Neural cell (in vitro differentiated cells): ENCODE data around the gene LDLRAD3. TPM values are rescaled to one million over a fixed set of nuclear protein-coding genes. Genes with fewer than 3 reads are reported as not detected.

Source experiments
- H2AFZ ChIP-seq: fragments of 200-600, 300-800 bp; sonication (generic), shearing (Covaris generic); 2 replicates; pipeline ENCODE4 v1.6.0; 2014; ENCODE audit warnings: low read depth, mild to moderate bottlenecking, antibody characterized with exemption, low read length, moderate library complexity
- H3F3A ChIP-seq: fragments of 200-600 bp; shearing (Covaris generic); 2 replicates; pipeline ENCODE4 v1.6.1; 2016; ENCODE audit warnings: mild to moderate bottlenecking, moderate library complexity, mixed read lengths, antibody characterized with exemption, low read length; ENCODE audit not compliant: insufficient read depth, poor library complexity, severe bottlenecking
- H3K27ac ChIP-seq: fragments of 200-600, 300-800 bp; sonication (generic), shearing (Covaris generic); 2 replicates; pipeline ENCODE4 v1.5.1; 2014; ENCODE audit warnings: mild to moderate bottlenecking, low read length, moderate library complexity
- H3K27me3 ChIP-seq: fragments of 300-800, 200-600 bp; sonication (generic), shearing (Covaris generic); 2 replicates; pipeline ENCODE4 v1.6.0; 2014; ENCODE audit warnings: mild to moderate bottlenecking, low read depth, low read length, moderate library complexity; ENCODE audit not compliant: insufficient read depth
- H3K36me3 ChIP-seq: fragments of 300-800, 200-600 bp; sonication (generic), shearing (Covaris generic); 2 replicates; pipeline ENCODE4 v1.5.1; 2014; ENCODE audit warnings: mild to moderate bottlenecking, antibody characterized with exemption, low read length, moderate library complexity; ENCODE audit not compliant: insufficient read depth
- H3K4me2 ChIP-seq: fragments of 300-800, 200-600 bp; sonication (generic), shearing (Covaris generic); 2 replicates; pipeline ENCODE4 v1.6.0; 2014; ENCODE audit warnings: mild to moderate bottlenecking, low read length
- H3K4me3 ChIP-seq: fragments of 300-800, 200-600 bp; sonication (generic), shearing (Covaris generic); 2 replicates; pipeline ENCODE4 v1.5.1; 2014; ENCODE audit warnings: mild to moderate bottlenecking, low read length, moderate library complexity
- H3K79me2 ChIP-seq: fragments of 200-600 bp; shearing (Covaris generic); replicated peaks from 2 replicates; pipeline ENCODE4 v1.6.0; 2014; ENCODE audit warnings: mild to moderate bottlenecking, low read length, moderate library complexity; ENCODE audit not compliant: insufficient read depth
- H3K9ac ChIP-seq: fragments of 300-800, 200-600 bp; sonication (generic), shearing (Covaris generic); 2 replicates; pipeline ENCODE4 v1.6.1; 2016; ENCODE audit warnings: mild to moderate bottlenecking, low read length, mixed read lengths
- H3K9me2 ChIP-seq: fragments of 200-600 bp; shearing (Covaris generic); 2 replicates; pipeline ENCODE4 v1.6.1; 2016; ENCODE audit warnings: mild to moderate bottlenecking, low read length, mixed read lengths; ENCODE audit not compliant: insufficient read depth
- H3K9me3 ChIP-seq: fragments of 200-600, 300-800 bp; sonication (generic), shearing (Covaris generic); 2 replicates; pipeline ENCODE4 v1.6.1; 2016; ENCODE audit warnings: mild to moderate bottlenecking, mixed run types, low read length, moderate library complexity, mixed read lengths
- H4K20me1 ChIP-seq: fragments of 200-600 bp; shearing (Covaris generic); 2 replicates; pipeline ENCODE4 v1.6.1; 2016; ENCODE audit warnings: mild to moderate bottlenecking, mixed run types; ENCODE audit not compliant: insufficient read depth
- EP300 ChIP-seq: fragments of 450-650 bp; conservative IDR thresholded peaks from 2 replicates; pipeline ENCODE4 v1.6.1; 2014; ENCODE audit warnings: antibody characterized with exemption, mild to moderate bottlenecking, moderate library complexity; ENCODE audit not compliant: poor library complexity, severe bottlenecking
- EZH2 ChIP-seq: fragments of 200-600, 300-800 bp; shearing (Covaris generic), sonication (generic); IDR thresholded peaks from 2 replicates; pipeline ENCODE4 v1.6.1; 2014; ENCODE audit warnings: antibody characterized with exemption, low read length, borderline replicate concordance, mild to moderate bottlenecking; ENCODE audit not compliant: insufficient read depth, poor library complexity, severe bottlenecking
- MXI1 ChIP-seq: fragments of 450-650 bp; conservative IDR thresholded peaks from 2 replicates; pipeline ENCODE4 v1.6.1; 2014; ENCODE audit warnings: antibody characterized with exemption, mild to moderate bottlenecking; ENCODE audit not compliant: poor library complexity, severe bottlenecking
- POLR2AphosphoS5 ChIP-seq: IDR thresholded peaks from 2 replicates; pipeline ENCODE4 v1.6.1; 2012
- RAD21 ChIP-seq: fragments of 450-650 bp; conservative IDR thresholded peaks from 2 replicates; pipeline ENCODE4 v1.6.1; 2014; ENCODE audit warnings: antibody characterized with exemption, mild to moderate bottlenecking, moderate library complexity
- SMC3 ChIP-seq: fragments of 450-650 bp; conservative IDR thresholded peaks from 2 replicates; pipeline ENCODE4 v1.6.1; 2014; ENCODE audit warnings: antibody characterized with exemption, mild to moderate bottlenecking, moderate library complexity; ENCODE audit not compliant: poor library complexity
- TAF1 ChIP-seq: IDR thresholded peaks from 2 replicates; pipeline ENCODE4 v1.6.1; 2012; ENCODE audit warnings: low read depth
- polyA plus RNA-seq: library from polyadenylated mRNA; depleted of rRNA; stranded (reverse); fragments of >200 nt; gene quantifications from 2 replicates; pipeline ENCODE4 v1.2.3, GENCODE V29; 2014
- TF ChIP-seq, protein P1 (sequence below): IDR thresholded peaks from 2 replicates; pipeline ENCODE4 v1.6.1; 2012; ENCODE audit warnings: borderline replicate concordance
- TF ChIP-seq, protein P2 (sequence below): fragments of 450-650 bp; IDR thresholded peaks from 2 replicates; pipeline ENCODE4 v1.5.1; 2014; ENCODE audit warnings: antibody characterized with exemption, mild to moderate bottlenecking, moderate library complexity; ENCODE audit not compliant: poor library complexity, severe bottlenecking

LDLRAD3 gene
- polyA plus RNA-seq, 1 donor from 2014 or later: 3.5 TPM

DNA sequence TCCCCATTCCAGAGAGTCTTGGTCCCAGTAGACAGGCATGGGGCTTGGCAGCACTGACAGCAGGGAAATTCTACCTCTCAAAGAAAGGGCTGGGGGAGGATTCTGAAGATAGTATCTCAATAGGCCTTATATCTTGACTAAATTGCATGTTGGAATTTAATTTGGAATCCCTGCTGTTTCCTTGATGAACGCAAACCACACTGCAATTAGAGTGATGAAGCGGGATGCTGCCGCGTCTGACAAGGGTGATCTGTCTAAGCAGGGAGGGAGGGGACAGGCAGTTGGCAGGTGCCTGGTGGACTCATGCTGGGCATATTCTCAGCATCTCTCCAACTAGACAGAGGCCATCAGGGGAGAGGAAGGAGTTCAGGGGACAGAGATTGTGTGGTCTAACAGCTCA lies 296.9 kb downstream of the LDLRAD3 start:
- H3K4me3 ChIP-seq: no peak overlapping the region
- no peak overlapping the region for H2AFZ ChIP-seq
- TF ChIP-seq RAD21 (no peak), EP300 (no peak), MXI1 (no peak), EZH2 (no peak), SMC3 (no peak), POLR2AphosphoS5 (no peak), TAF1 (no peak)
- TF ChIP-seq, protein P1, sequence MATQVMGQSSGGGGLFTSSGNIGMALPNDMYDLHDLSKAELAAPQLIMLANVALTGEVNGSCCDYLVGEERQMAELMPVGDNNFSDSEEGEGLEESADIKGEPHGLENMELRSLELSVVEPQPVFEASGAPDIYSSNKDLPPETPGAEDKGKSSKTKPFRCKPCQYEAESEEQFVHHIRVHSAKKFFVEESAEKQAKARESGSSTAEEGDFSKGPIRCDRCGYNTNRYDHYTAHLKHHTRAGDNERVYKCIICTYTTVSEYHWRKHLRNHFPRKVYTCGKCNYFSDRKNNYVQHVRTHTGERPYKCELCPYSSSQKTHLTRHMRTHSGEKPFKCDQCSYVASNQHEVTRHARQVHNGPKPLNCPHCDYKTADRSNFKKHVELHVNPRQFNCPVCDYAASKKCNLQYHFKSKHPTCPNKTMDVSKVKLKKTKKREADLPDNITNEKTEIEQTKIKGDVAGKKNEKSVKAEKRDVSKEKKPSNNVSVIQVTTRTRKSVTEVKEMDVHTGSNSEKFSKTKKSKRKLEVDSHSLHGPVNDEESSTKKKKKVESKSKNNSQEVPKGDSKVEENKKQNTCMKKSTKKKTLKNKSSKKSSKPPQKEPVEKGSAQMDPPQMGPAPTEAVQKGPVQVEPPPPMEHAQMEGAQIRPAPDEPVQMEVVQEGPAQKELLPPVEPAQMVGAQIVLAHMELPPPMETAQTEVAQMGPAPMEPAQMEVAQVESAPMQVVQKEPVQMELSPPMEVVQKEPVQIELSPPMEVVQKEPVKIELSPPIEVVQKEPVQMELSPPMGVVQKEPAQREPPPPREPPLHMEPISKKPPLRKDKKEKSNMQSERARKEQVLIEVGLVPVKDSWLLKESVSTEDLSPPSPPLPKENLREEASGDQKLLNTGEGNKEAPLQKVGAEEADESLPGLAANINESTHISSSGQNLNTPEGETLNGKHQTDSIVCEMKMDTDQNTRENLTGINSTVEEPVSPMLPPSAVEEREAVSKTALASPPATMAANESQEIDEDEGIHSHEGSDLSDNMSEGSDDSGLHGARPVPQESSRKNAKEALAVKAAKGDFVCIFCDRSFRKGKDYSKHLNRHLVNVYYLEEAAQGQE: no peak
- TF ChIP-seq, protein P2, sequence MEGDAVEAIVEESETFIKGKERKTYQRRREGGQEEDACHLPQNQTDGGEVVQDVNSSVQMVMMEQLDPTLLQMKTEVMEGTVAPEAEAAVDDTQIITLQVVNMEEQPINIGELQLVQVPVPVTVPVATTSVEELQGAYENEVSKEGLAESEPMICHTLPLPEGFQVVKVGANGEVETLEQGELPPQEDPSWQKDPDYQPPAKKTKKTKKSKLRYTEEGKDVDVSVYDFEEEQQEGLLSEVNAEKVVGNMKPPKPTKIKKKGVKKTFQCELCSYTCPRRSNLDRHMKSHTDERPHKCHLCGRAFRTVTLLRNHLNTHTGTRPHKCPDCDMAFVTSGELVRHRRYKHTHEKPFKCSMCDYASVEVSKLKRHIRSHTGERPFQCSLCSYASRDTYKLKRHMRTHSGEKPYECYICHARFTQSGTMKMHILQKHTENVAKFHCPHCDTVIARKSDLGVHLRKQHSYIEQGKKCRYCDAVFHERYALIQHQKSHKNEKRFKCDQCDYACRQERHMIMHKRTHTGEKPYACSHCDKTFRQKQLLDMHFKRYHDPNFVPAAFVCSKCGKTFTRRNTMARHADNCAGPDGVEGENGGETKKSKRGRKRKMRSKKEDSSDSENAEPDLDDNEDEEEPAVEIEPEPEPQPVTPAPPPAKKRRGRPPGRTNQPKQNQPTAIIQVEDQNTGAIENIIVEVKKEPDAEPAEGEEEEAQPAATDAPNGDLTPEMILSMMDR: no peak
- H3K9me2 ChIP-seq: no peaks in the 10 kb centered on the region
- no peaks in the 10 kb centered on the region for H3K27me3 ChIP-seq
- H3F3A ChIP-seq: no peaks in the 10 kb centered on the region
- no peak overlapping the region for H3K27ac ChIP-seq
- no peaks in the 10 kb centered on the region for H4K20me1 ChIP-seq
- no peaks in the 10 kb centered on the region for H3K79me2 ChIP-seq
- peaks cover 4% of the 10 kb centered on the region for H3K9me3 ChIP-seq
- no peaks in the 10 kb centered on the region for H3K36me3 ChIP-seq
- H3K9ac ChIP-seq: no peak overlapping the region
- H3K4me2 ChIP-seq: no peak overlapping the region

DNA sequence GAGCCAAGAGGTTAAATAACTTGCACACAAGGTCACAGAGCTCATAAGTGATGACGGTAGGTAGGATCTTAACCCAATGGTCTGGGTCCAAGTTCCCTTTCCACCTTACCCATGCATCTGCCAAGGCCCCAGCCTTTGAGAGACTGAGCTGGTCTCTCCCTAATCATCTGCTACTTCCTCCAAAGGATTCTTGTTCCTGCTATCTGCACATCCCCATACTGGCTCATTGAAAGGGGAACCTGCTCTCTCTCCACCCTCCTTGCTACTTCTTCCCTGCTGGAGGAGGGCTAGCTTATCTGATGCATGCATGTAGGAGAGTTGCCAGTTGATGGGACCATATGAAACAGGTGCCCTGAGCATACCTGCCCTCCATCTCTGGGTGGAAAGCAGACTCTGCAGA lies 297.6 kb downstream of the LDLRAD3 start:
- H3F3A ChIP-seq: no peaks in the 10 kb centered on the region
- no peaks in the 10 kb centered on the region for H3K36me3 ChIP-seq
- H4K20me1 ChIP-seq: no peaks in the 10 kb centered on the region
- no peaks in the 10 kb centered on the region for H3K9me2 ChIP-seq
- no peak overlapping the region for H2AFZ ChIP-seq
- H3K27ac ChIP-seq: no peak overlapping the region
- H3K9ac ChIP-seq: no peak overlapping the region
- no peaks in the 10 kb centered on the region for H3K27me3 ChIP-seq
- TF ChIP-seq EZH2 (no peak), SMC3 (no peak), POLR2AphosphoS5 (no peak), RAD21 (no peak), MXI1 (no peak), TAF1 (no peak), EP300 (no peak)
- TF ChIP-seq, protein P1: no peak
- TF ChIP-seq, protein P2: no peak
- no peak overlapping the region for H3K4me3 ChIP-seq
- H3K9me3 ChIP-seq: peaks cover 4% of the 10 kb centered on the region
- H3K79me2 ChIP-seq: no peaks in the 10 kb centered on the region
- no peak overlapping the region for H3K4me2 ChIP-seq
